Kidney epithelial cell (primary cell): ENCODE measurements around the gene VSX1. TPM values are rescaled to one million over a fixed set of nuclear protein-coding genes. Genes with fewer than 3 reads are reported as not detected.

Experiments used
- DNase-seq: peaks from one replicate; pipeline ENCODE4 v3.0.0-alpha.2; 2010; ENCODE audit warnings: low read depth
- H3K27me3 ChIP-seq: 2 replicates; pipeline ENCODE4 v1.6.0; 2011; ENCODE audit warnings: low read length; ENCODE audit not compliant: control insufficient read depth, insufficient read depth
- H3K36me3 ChIP-seq: 2 replicates; pipeline ENCODE4 v1.5.1; 2011; ENCODE audit warnings: low read length; ENCODE audit not compliant: control insufficient read depth, insufficient read depth
- H3K4me3 ChIP-seq: 2 replicates; pipeline ENCODE4 v1.5.1; 2011; ENCODE audit warnings: low read depth, mild to moderate bottlenecking, control low read depth, low read length
- total RNA-seq: library from RNA; depleted of rRNA; stranded (reverse); fragments of >200 nt; gene quantifications from 2 replicates; pipeline ENCODE4 v1.2.3, GENCODE V29; 2015
- TF ChIP-seq, protein P1 (sequence below): IDR thresholded peaks from 2 replicates; pipeline ENCODE4 v1.5.1; 2011; ENCODE audit warnings: mild to moderate bottlenecking, moderate library complexity, low read length, control low read depth, inconsistent platforms; ENCODE audit not compliant: insufficient read depth, poor library complexity, severe bottlenecking

VSX1 gene
- total RNA-seq, 1 donor from 2014 or later: not detected

DNA sequence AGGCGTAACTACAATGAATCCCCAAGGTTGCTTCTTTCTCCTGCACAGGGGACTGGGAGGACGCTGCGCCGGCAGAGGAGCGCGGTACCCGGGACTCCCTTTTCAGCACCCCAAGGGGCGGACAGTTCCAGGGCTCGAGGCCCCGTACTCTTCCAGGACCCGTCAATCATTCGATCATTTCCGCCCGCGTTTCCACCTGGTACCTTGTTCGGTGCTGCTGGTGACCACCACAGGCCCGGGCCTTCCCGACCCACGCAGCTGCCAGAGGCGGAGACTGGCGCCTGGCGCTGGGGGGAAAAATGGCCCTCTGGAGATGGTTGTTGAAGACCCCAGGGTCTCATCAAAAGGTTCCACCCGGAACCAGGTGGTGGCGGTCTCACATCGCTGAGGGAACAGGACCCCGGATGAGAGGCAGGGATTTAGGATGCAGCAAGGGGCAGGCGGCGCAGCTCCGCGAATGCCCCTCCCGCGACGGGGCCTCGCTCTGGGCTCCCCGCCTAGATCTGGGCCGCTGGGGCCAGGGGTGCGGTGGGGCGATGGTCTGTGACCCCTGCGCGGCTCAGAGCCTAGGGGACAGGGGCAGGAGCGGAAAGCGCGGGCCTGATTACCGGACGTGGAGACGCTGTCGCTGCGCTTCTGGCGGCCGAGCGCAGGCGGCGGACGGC, 744 bp downstream of the VSX1 start:
- TF ChIP-seq, protein P1, sequence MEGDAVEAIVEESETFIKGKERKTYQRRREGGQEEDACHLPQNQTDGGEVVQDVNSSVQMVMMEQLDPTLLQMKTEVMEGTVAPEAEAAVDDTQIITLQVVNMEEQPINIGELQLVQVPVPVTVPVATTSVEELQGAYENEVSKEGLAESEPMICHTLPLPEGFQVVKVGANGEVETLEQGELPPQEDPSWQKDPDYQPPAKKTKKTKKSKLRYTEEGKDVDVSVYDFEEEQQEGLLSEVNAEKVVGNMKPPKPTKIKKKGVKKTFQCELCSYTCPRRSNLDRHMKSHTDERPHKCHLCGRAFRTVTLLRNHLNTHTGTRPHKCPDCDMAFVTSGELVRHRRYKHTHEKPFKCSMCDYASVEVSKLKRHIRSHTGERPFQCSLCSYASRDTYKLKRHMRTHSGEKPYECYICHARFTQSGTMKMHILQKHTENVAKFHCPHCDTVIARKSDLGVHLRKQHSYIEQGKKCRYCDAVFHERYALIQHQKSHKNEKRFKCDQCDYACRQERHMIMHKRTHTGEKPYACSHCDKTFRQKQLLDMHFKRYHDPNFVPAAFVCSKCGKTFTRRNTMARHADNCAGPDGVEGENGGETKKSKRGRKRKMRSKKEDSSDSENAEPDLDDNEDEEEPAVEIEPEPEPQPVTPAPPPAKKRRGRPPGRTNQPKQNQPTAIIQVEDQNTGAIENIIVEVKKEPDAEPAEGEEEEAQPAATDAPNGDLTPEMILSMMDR: no peak
- H3K36me3 ChIP-seq: no peaks in the 10 kb centered on the region
- DNase-seq: no peak
- no peak overlapping the region for H3K4me3 ChIP-seq
- peaks cover 83% of the 10 kb centered on the region for H3K27me3 ChIP-seq

DNA sequence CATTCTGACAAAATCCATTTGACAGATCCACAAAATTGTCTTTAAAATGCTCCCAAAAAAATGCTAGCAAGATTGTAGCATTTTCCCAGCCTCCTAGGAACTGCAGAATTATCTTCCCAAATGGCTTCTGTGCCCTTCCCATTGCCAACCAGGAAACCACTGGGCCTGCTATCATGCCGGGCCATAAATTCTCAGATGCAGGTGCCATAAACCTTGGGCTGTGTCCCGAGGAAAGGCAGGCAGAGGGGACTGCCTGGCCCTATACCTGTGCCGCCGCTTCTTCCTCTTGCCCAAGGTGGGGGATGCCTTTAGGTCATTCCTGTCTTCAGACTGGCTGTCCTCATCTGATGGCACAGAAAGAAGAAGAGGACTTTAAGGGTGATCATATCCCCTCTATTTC, 2.8 kb downstream of the VSX1 start:
- Histone ChIP-seq H3K36me3 (no peaks in the 10 kb centered on the region), H3K27me3 (peaks cover 68% of the 10 kb centered on the region), H3K4me3 (no peak overlapping the region)
- TF ChIP-seq, protein P1: no peak
- no peak for DNase-seq

DNA sequence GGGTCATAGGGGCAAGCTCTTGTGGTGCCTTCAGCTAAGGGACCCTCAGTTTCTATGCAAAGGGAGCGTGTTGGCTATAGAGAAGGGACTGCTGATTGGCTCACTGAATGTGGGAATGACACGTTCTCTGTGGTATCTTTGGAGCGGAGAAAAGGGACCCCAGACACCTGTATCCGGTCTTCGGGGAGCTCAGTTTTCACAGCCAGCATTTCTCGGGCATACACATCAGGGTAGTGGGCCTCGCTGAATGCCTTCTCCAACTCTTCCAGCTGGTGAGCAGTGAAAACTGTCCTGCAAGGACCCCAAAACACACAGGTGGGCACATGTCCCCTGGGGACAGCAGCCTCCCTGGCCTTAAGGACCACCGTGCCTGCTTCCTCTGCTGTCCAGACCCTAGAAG, 3.3 kb downstream of the VSX1 start:
- peaks cover 64% of the 10 kb centered on the region for H3K27me3 ChIP-seq
- DNase-seq: no peak
- no peaks in the 10 kb centered on the region for H3K36me3 ChIP-seq
- TF ChIP-seq, protein P1: no peak
- H3K4me3 ChIP-seq: no peak overlapping the region

DNA sequence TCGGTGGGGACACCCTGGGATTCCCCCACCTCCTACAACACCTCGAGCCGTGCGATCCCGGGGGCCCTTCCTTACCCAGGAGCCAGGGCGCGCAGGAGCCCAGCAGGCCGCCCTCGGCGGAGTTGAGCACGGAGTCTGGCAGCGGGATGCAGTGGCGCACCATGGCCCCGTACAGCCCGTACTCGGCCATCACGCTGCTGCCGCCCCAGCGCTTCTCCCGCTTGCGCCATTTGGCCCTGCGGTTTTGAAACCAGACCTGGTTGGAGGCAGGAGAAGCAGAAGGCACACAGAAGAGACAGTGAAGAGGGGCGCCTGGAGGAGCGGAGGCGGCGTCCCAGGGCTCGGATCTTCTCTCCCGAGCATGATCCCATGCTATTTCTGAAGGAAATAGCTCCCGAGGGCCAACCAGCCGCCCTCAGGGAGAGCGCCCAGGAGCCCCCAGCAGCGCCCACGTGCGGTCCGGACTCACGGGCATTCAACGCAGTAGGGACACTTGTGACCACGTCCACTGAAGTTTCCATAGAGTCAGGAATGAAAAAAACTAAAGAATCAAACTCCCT, 4.3 kb downstream of the VSX1 start:
- Histone ChIP-seq H3K27me3 (peaks cover 58% of the 10 kb centered on the region), H3K36me3 (no peaks in the 10 kb centered on the region), H3K4me3 (no peak overlapping the region)
- TF ChIP-seq, protein P1: no peak
- no peak for DNase-seq

- Histone ChIP-seq H3K27me3 (peaks cover 54% of the 10 kb centered on the region), H3K36me3 (no peaks in the 10 kb centered on the region), H3K4me3 (no peak overlapping the region)
- DNase-seq: no peak
- TF ChIP-seq, protein P1: peak; percentile 15
These were observed 5.0 kb downstream of the VSX1 start for GRCh38 chr20:25076731-25077609.
